Astrocyte of the spinal cord (primary cell): ENCODE measurements around the gene TFAP2B.

Source experiments
- DNase-seq: peaks from one replicate; pipeline ENCODE4 v3.0.0; 2011; ENCODE audit warnings: low read depth, low spot score
- H3K4me3 ChIP-seq: 2 replicates; pipeline ENCODE4 v1.5.1; 2011; ENCODE audit warnings: low read depth, mild to moderate bottlenecking, low read length, moderate library complexity
- CTCF ChIP-seq: IDR thresholded peaks from 2 replicates; pipeline ENCODE4 v1.5.1; 2012; ENCODE audit warnings: low read depth, mild to moderate bottlenecking, low read length, inconsistent platforms
- in situ Hi-C: cut with HindIII; loops from 2 replicates; pipeline ENCODE4 v1.10.0; 2017; ENCODE audit warnings: low sequenced_read_pairs

Gene TFAP2B

DNA sequence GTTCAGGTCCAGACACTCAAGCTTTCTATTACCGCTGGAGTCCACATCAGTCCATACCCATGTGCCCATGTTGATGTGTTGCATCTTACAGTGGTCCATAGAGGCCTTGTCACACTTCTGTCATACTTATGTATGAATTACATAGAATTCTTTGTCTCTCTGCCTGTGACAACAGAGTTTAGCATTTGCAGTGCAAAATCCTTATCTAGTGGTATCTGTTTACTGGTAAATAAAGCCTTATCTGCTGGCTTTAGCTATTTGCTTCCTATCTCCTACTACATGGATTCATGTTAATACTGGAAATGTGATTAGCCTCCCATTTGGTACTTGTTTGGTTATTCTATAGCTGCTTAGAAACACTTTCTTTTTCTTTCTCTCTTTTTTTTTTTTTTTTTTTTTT lies 49.8 kb downstream of the TFAP2B start:
- TF ChIP-seq CTCF, result no peak
- DNase-seq, result no peak
- in situ Hi-C loops, result no loop called here
- H3K4me3 ChIP-seq, result no peak overlapping the region

DNA sequence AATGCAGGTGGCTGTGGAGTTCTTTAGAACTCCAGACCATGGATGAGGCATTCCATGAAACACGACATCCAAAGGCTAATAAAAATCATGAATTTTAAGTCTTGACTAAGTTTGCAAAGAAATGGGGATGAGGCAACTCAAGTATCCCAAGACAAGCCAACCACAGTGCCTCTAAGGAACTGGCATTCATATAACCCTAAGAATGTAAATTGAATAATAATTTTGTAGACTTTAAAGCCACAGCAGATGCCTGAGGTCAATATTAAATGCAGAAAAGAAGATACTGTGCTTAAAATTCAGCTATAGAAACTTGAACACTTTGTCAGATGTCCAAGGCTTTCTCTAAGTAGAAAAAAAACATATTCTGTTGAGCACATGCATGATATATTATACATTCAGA lies 54.5 kb downstream of the TFAP2B start:
- in situ Hi-C loops, result no loop called here
- no peak for DNase-seq
- no peak for TF ChIP-seq CTCF
- H3K4me3 ChIP-seq, result no peak overlapping the region

DNA sequence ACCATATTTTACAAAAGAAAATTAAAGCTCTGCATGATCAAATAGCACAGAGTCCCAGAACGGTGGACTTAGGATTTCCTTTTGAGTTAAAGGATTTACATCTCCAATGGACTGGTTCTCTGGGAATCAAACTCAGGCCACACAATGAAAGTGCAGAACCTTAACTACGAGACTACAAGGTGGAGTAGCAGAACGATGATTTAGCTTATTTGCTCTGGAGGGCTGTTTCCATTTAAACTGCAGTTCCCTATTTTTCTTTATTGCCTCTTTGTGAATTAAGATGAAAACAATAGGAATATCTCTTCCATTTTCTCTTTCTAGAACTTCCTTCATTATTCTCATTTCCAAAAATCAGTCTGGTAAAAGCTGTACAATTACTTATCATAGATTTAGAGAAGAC lies 65.7 kb downstream of the TFAP2B start:
- in situ Hi-C loops, result no loop called here
- no peak for TF ChIP-seq CTCF
- H3K4me3 ChIP-seq, result no peak overlapping the region
- DNase-seq, result no peak

DNA sequence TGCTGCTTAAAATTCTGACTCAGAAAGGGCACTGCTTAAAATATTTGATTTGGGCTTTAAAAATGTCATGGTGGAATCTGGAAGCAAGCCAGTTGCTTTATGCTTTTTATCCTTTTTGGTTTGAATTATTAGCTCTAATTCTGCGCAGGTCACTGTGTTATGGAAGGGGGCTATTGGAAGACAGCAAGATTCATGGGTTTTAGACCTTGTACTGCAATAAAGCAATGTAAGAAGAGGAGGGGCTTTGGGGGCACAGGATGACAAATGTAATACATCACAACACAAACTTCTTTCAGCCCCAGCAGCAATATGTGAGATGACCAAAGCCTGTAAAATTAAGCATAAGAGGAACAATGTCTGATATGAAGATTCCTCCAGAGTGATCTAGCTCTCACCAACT lies 68.4 kb downstream of the TFAP2B start:
- DNase-seq, result no peak
- no peak for TF ChIP-seq CTCF
- H3K4me3 ChIP-seq, result no peak overlapping the region
- in situ Hi-C loops, result no loop called here

DNA sequence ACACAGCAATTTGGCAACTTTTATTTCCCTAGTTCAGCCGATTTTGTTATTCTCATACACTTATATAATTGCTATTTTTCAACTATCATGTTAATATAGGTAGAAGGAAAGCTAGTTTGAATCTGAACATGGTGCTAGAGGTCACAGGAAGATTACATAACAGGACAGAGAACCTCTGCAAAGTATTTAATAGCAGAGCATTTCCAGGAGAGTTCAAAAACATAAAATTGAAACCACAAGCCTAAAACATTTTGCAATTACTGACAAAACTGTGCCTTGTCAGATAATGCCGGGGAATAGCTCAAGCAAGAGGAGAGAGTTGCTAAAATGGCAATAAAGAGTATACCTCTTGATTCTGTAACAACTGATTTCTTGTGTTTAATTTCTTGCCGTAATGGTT lies 70.8 kb downstream of the TFAP2B start:
- no peak for DNase-seq
- H3K4me3 ChIP-seq, result no peak overlapping the region
- no peak for TF ChIP-seq CTCF
- in situ Hi-C loops, result no loop called here

DNA sequence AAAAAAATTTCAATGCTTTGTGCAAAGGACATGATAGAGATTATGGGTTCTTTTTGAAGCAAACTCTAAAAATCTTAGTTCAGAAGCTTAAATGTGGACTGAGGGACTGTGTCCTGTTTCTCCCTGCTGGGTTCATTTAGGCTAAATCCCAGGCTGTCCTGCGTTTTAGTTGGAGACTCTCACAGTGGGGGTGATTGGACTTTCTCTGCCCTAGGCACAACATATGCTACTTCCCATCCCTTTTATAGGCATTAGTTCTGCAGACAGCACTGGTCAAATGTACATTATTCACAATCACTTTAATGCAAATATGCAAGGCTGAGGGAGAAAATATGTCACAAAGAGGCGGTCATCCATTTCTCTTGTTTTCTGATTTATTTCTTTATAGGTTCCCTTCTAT lies 71.3 kb downstream of the TFAP2B start:
- in situ Hi-C loops, result no loop called here
- no peak for TF ChIP-seq CTCF
- DNase-seq, result no peak
- H3K4me3 ChIP-seq, result no peak overlapping the region

- TF ChIP-seq CTCF, result no peak
- H3K4me3 ChIP-seq, result no peak overlapping the region
- DNase-seq, result no peak
- in situ Hi-C loops, result no loop called here
These were observed 71.9 kb downstream of the TFAP2B start for GRCh38 chr6:50890579-50890978.
